ENCODE data around the gene SGPL1. TPM values are rescaled to one million over a fixed set of nuclear protein-coding genes. Genes with fewer than 3 reads are reported as not detected.

Gene SGPL1
- polyA plus RNA-seq, 1 donor from 2014 or later = 33.4 TPM

DNA sequence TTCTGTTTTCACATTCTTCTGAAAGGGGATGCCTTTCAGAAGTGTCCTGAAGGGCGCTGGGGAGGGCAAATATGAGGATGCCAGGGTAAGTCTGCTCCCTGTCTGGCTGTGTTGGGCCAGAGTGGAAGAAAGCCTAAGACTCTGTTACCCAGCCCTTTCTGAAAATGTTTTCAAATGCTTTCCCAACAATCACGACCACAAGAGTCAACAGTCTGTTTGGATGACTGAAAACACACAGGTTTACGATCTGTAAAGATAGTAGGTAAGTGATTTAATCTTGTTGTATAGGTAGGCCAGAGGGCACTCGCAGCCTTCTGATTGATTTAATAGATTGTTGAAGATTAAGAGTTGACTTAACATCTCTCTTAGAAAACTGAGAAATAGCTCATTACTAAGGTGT lies 13.2 kb downstream of the SGPL1 start:
- Histone ChIP-seq H3F3A (ENCODE audit: insufficient read depth, low read length, poor library complexity, severe bottlenecking) (no peaks in the 10 kb centered on the region), H3K9me3 (ENCODE audit: low read length) (no peaks in the 10 kb centered on the region), H2AFZ (ENCODE audit: low read depth, low read length) (no peak overlapping the region), H3K9me2 (ENCODE audit: insufficient read depth, low read length) (no peaks in the 10 kb centered on the region), H3K4me3 (ENCODE audit: low read length) (no peak overlapping the region), H3K27ac (ENCODE audit: low read length) (no peak overlapping the region), H3K27me3 (ENCODE audit: insufficient read depth, low read depth, low read length) (no peaks in the 10 kb centered on the region), H3K4me2 (ENCODE audit: low read length) (no peak overlapping the region), H3K9ac (ENCODE audit: low read length) (no peak overlapping the region), H3K36me3 (ENCODE audit: insufficient read depth, low read length) (no peaks in the 10 kb centered on the region), H4K20me1 (ENCODE audit: insufficient read depth) (no peaks in the 10 kb centered on the region), H3K79me2 (replicated peaks; ENCODE audit: insufficient read depth, low read length) (peaks cover 13% of the 10 kb centered on the region)
- no peak for TF ChIP-seq EZH2 (IDR thresholded peaks at IDR 0.05; ENCODE audit: borderline replicate concordance, insufficient read depth, low read length, poor library complexity, severe bottlenecking)
- no peak for TF ChIP-seq MXI1 (conservative IDR thresholded peaks at IDR 0.05; ENCODE audit: poor library complexity, severe bottlenecking)
- TF ChIP-seq RAD21 (conservative IDR thresholded peaks at IDR 0.05) = no peak
- no peak for TF ChIP-seq EP300 (conservative IDR thresholded peaks at IDR 0.05; ENCODE audit: poor library complexity, severe bottlenecking)
- no peak for TF ChIP-seq POLR2AphosphoS5 (IDR thresholded peaks at IDR 0.05)
- TF ChIP-seq, protein P1, sequence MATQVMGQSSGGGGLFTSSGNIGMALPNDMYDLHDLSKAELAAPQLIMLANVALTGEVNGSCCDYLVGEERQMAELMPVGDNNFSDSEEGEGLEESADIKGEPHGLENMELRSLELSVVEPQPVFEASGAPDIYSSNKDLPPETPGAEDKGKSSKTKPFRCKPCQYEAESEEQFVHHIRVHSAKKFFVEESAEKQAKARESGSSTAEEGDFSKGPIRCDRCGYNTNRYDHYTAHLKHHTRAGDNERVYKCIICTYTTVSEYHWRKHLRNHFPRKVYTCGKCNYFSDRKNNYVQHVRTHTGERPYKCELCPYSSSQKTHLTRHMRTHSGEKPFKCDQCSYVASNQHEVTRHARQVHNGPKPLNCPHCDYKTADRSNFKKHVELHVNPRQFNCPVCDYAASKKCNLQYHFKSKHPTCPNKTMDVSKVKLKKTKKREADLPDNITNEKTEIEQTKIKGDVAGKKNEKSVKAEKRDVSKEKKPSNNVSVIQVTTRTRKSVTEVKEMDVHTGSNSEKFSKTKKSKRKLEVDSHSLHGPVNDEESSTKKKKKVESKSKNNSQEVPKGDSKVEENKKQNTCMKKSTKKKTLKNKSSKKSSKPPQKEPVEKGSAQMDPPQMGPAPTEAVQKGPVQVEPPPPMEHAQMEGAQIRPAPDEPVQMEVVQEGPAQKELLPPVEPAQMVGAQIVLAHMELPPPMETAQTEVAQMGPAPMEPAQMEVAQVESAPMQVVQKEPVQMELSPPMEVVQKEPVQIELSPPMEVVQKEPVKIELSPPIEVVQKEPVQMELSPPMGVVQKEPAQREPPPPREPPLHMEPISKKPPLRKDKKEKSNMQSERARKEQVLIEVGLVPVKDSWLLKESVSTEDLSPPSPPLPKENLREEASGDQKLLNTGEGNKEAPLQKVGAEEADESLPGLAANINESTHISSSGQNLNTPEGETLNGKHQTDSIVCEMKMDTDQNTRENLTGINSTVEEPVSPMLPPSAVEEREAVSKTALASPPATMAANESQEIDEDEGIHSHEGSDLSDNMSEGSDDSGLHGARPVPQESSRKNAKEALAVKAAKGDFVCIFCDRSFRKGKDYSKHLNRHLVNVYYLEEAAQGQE (IDR thresholded peaks at IDR 0.05; ENCODE audit: borderline replicate concordance) = no peak
- TF ChIP-seq TAF1 (IDR thresholded peaks at IDR 0.05; ENCODE audit: low read depth) = no peak
- TF ChIP-seq SMC3 (conservative IDR thresholded peaks at IDR 0.05; ENCODE audit: poor library complexity) = no peak
- TF ChIP-seq, protein P2, sequence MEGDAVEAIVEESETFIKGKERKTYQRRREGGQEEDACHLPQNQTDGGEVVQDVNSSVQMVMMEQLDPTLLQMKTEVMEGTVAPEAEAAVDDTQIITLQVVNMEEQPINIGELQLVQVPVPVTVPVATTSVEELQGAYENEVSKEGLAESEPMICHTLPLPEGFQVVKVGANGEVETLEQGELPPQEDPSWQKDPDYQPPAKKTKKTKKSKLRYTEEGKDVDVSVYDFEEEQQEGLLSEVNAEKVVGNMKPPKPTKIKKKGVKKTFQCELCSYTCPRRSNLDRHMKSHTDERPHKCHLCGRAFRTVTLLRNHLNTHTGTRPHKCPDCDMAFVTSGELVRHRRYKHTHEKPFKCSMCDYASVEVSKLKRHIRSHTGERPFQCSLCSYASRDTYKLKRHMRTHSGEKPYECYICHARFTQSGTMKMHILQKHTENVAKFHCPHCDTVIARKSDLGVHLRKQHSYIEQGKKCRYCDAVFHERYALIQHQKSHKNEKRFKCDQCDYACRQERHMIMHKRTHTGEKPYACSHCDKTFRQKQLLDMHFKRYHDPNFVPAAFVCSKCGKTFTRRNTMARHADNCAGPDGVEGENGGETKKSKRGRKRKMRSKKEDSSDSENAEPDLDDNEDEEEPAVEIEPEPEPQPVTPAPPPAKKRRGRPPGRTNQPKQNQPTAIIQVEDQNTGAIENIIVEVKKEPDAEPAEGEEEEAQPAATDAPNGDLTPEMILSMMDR (IDR thresholded peaks at IDR 0.05; ENCODE audit: poor library complexity, severe bottlenecking) = no peak

DNA sequence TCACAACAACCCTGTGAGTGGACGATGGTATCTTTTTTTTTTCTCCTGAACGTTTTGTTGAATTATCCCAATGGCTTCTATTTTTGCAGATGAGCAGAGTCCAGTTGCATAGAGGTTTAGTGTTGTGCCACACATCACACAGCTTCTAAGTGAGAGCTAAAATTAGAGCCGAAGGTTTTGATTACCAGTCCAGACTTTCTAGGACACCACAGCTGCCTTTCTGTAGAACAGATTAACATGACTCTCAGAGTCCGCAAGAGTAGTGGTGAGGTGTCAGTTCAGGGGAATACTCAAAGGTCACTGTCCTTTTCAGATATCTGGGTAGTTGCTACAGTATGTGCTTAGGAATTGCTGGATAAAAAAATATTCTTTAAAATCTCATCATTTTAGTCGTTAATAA lies 13.8 kb downstream of the SGPL1 start:
- Histone ChIP-seq H3K27ac (ENCODE audit: low read length) (no peak overlapping the region), H3F3A (ENCODE audit: insufficient read depth, low read length, poor library complexity, severe bottlenecking) (no peaks in the 10 kb centered on the region), H4K20me1 (ENCODE audit: insufficient read depth) (no peaks in the 10 kb centered on the region), H3K4me2 (ENCODE audit: low read length) (no peak overlapping the region), H3K27me3 (ENCODE audit: insufficient read depth, low read depth, low read length) (no peaks in the 10 kb centered on the region), H2AFZ (ENCODE audit: low read depth, low read length) (no peak overlapping the region), H3K9me2 (ENCODE audit: insufficient read depth, low read length) (no peaks in the 10 kb centered on the region), H3K9ac (ENCODE audit: low read length) (no peak overlapping the region), H3K79me2 (replicated peaks; ENCODE audit: insufficient read depth, low read length) (peaks cover 17% of the 10 kb centered on the region), H3K4me3 (ENCODE audit: low read length) (no peak overlapping the region), H3K36me3 (ENCODE audit: insufficient read depth, low read length) (no peaks in the 10 kb centered on the region), H3K9me3 (ENCODE audit: low read length) (no peaks in the 10 kb centered on the region)
- TF ChIP-seq SMC3 (conservative IDR thresholded peaks at IDR 0.05; ENCODE audit: poor library complexity) = no peak
- no peak for TF ChIP-seq POLR2AphosphoS5 (IDR thresholded peaks at IDR 0.05)

DNA sequence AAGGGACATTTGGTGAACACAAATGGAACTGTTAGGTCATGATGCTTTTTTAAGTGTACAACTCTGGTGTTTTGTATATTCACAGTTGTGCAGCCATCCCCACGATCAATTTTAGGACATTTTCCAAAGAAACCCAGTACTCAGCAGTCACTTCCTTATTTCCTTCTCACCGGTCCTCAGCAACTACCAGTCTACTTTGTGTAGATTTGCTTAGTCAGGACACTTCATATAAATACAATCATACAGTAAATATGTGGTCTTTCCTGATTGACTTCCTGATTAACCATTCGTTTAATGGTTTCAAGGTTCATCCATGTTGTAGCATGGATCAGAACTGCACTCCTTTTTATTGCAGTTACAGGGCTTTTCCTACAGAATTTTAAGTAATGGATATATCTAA lies 14.4 kb downstream of the SGPL1 start:
- H3F3A ChIP-seq (ENCODE audit: insufficient read depth, low read length, poor library complexity, severe bottlenecking) = no peaks in the 10 kb centered on the region
- no peak overlapping the region for H2AFZ ChIP-seq (ENCODE audit: low read depth, low read length)
- no peaks in the 10 kb centered on the region for H3K27me3 ChIP-seq (ENCODE audit: insufficient read depth, low read depth, low read length)
- H3K9me2 ChIP-seq (ENCODE audit: insufficient read depth, low read length) = no peaks in the 10 kb centered on the region
- H3K9me3 ChIP-seq (ENCODE audit: low read length) = no peaks in the 10 kb centered on the region
- H4K20me1 ChIP-seq (ENCODE audit: insufficient read depth) = no peaks in the 10 kb centered on the region
- H3K27ac ChIP-seq (ENCODE audit: low read length) = no peak overlapping the region
- no peaks in the 10 kb centered on the region for H3K36me3 ChIP-seq (ENCODE audit: insufficient read depth, low read length)
- TF ChIP-seq MXI1 (conservative IDR thresholded peaks at IDR 0.05; ENCODE audit: poor library complexity, severe bottlenecking) (no peak), SMC3 (conservative IDR thresholded peaks at IDR 0.05; ENCODE audit: poor library complexity) (no peak), TAF1 (IDR thresholded peaks at IDR 0.05; ENCODE audit: low read depth) (no peak), RAD21 (conservative IDR thresholded peaks at IDR 0.05) (no peak), EZH2 (IDR thresholded peaks at IDR 0.05; ENCODE audit: borderline replicate concordance, insufficient read depth, low read length, poor library complexity, severe bottlenecking) (no peak), POLR2AphosphoS5 (IDR thresholded peaks at IDR 0.05) (no peak), EP300 (conservative IDR thresholded peaks at IDR 0.05; ENCODE audit: poor library complexity, severe bottlenecking) (no peak)
- TF ChIP-seq, protein P2 (IDR thresholded peaks at IDR 0.05; ENCODE audit: poor library complexity, severe bottlenecking) = no peak
- TF ChIP-seq, protein P1 (IDR thresholded peaks at IDR 0.05; ENCODE audit: borderline replicate concordance) = no peak
- H3K9ac ChIP-seq (ENCODE audit: low read length) = no peak overlapping the region
- H3K79me2 ChIP-seq (replicated peaks; ENCODE audit: insufficient read depth, low read length) = peaks cover 15% of the 10 kb centered on the region
- H3K4me2 ChIP-seq (ENCODE audit: low read length) = no peak overlapping the region
- no peak overlapping the region for H3K4me3 ChIP-seq (ENCODE audit: low read length)

Data from neural cell (in vitro differentiated cells).